ENCODE results near the gene MLF2. TPM values are rescaled to one million over a fixed set of nuclear protein-coding genes. Genes with fewer than 3 reads are reported as not detected.

Gene MLF2
- total RNA-seq, 4 donors from 2014 or later = 127 to 150 (median 129) TPM

DNA sequence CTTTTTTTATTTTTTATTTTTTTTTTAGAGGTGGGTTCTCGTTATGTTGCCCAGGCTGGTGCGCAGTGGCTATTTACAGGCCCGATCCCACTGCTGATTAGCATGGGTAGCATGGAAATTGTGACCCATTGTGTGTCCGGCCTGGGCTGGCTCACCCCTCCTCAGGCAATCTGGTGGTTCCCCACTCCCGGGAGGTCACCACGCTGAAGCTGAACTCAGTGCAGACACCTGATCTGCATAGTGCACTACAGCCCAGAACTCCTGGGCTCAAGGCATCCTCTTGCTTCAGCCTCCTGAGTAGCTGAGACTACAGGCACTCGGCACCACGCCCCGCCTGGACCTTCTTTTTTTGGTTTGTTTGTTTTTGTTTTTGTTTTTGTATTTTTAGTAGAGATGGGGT, 30.9 kb upstream of the MLF2 start:
- ATAC-seq (ENCODE audit: low FRiP score) (no peak), DNase-seq (ENCODE audit: low spot score) (no peak)
- TF ChIP-seq, protein P1, sequence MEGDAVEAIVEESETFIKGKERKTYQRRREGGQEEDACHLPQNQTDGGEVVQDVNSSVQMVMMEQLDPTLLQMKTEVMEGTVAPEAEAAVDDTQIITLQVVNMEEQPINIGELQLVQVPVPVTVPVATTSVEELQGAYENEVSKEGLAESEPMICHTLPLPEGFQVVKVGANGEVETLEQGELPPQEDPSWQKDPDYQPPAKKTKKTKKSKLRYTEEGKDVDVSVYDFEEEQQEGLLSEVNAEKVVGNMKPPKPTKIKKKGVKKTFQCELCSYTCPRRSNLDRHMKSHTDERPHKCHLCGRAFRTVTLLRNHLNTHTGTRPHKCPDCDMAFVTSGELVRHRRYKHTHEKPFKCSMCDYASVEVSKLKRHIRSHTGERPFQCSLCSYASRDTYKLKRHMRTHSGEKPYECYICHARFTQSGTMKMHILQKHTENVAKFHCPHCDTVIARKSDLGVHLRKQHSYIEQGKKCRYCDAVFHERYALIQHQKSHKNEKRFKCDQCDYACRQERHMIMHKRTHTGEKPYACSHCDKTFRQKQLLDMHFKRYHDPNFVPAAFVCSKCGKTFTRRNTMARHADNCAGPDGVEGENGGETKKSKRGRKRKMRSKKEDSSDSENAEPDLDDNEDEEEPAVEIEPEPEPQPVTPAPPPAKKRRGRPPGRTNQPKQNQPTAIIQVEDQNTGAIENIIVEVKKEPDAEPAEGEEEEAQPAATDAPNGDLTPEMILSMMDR (IDR thresholded peaks at IDR 0.05) = no peak

DNA sequence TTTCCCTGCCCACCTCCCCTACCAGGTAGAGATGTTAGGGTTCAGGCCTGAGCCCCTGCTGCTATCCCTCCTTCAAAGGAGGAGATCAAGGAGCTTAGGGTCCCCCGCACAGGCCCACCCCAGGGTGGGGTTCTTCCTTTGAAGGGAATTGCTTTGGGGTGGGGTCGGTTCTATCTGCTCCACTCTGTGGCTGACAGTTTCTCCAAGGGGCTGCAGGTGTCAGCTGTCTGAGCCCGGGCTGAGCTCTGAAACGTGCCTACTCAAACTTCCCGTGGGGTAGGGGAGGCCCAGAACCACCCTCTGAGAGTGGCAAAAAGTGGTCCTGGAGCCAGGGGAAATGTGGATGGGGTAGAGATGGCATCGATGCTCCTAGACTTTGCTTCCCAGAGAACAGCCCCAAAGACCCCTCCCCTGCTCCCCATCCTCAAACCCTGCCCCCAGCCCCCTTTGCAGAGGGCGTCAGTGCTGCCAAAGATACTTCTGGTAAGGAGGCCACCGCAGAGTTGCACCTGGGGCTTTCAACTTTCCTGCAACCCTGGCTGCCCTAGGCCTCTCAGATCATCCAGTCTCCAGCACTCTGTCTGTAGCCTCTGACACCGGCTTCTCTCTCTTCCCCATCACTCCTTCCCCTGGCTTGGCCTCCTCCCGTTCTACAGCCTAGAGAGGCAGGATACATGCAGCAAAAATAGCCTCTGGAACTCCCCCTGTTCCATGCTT, 30.1 kb upstream of the MLF2 start:
- ATAC-seq (ENCODE audit: low FRiP score) (no peak), DNase-seq (ENCODE audit: low spot score) (no peak)
- TF ChIP-seq, protein P1 (IDR thresholded peaks at IDR 0.05) = no peak

DNA sequence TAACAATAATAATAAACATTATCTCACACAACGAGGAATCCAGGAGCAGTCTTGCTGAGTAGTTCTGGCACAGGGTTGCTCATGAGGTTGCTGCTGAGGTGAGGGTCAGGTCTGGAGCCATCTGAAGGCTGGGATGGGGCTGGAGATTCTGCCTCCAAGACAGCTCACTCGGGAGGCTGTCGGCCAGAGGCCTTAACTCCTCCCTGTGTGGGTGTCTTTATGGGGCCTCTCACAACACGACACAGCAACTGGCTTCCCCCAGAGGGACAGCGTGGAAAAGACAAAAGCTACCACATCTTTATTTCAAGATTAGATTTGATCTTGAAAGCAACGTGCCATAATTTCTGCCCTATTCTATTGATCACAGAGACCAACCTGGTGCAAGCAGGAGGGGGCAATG, 29.2 kb upstream of the MLF2 start:
- TF ChIP-seq, protein P1 (IDR thresholded peaks at IDR 0.05) = no peak

DNA sequence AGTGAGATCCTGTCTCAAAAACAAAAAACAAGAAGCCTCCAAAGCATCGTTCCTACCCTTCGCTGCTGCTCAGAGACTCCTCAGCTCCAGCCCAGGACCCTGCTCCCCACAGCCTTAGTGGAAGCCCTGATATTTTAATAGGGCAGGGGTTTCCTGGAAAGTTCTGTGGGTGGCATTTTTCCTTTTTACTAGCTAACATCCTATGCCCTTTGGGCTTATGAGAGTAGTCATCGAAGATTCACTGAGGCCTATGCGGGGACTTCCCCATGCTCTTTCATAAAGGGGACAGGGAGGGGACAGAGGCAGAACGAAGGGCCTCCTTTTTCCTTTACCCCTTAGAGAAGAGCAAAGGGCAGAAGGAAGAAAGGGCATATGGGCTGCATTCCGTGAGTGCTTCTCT, 27.6 kb upstream of the MLF2 start:
- no peak for ATAC-seq (ENCODE audit: low FRiP score)
- TF ChIP-seq, protein P1 (IDR thresholded peaks at IDR 0.05) = no peak

More for the DNA sequence above, 29.2 kb upstream of the MLF2 start:
- no peak for DNase-seq (ENCODE audit: low spot score)
- no peak for ATAC-seq (ENCODE audit: low FRiP score)

DNA sequence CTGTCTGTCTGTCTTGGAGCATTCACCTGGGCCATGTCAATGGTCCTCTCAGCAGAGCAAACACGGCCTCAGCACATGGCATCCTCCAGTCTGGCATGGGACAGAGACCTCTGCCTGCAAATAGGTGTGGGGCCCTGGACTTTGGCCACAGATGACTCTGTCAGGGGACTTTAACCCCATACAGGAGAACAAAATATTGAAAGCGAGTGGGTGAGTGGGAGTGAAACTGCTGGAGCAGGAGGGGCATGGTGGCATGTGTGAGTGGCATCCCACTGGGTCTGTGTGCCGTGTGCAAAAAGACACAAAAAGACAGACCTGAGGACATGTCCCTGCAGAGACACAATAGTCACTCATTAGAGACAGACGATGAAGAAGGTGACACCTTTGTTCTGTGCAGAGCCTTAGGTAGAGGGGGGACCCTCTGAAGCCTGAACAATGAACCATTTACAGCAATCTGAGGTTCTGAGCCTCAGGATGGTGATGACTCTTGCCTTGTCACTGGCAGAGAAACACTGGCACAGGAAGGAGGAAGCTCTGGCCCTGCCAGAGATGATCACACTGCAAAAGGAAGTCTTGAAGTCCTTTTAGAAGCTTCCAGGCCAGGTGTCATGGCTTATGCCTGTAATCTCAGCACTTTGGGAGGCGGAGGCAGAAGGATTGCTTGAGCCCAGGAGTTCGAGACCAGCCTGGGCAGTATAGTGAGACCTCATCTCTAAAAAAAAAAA, 26.9 kb upstream of the MLF2 start:
- TF ChIP-seq, protein P1 (IDR thresholded peaks at IDR 0.05) = no peak
- no peak for DNase-seq (ENCODE audit: low spot score)
- no peak for ATAC-seq (ENCODE audit: low FRiP score)

More for the DNA sequence above, 27.6 kb upstream of the MLF2 start:
- DNase-seq (ENCODE audit: low spot score) = no peak

DNA sequence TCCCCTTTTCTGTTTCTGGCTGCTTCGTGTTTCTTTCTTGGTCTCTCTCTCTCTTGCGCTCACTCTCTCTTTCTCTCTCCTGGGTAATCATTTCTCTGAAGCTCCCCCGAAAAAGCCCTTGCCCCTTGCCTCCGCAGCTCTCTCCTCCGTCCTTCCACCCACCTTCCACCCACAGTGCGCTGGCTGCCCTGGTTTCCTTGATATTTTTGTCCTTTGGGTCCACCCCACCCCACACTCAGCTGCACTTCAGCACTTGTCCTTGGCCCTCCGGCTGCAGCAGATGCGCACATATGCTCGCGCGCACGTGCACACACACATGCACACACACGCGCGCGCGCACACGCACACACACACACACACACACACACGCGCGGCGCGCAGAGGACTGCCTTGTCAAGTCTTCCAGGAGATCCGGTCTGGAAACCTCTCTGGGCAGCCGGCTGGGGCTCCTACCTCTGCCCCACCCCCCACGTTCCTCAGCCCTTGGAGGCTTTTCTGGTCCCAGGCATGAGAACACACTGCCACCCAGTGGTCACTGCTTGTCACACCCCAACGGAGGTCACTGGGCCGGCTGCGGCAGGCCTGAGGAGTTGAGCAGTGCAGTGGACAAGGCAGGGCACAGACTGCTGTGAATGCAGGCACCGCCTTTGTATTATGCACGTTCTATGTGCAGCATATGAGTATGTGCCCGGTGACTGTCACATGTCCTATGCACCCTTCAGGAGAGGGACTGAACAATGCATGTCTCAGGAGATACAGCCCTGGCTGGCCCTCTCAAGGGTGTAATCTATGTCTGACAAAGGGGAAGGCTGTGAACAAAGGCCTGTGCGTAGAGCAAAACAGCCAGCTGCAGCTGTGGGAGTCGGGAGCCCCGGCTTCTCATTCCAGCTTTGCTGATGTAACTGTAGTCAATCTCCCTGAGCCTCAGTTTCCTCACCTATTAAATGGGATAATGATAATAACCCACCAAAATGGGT, 25.9 kb upstream of the MLF2 start:
- peak; percentile 86 for DNase-seq (ENCODE audit: low spot score)
- TF ChIP-seq, protein P1 (IDR thresholded peaks at IDR 0.05) = peak in 2 of 3 donors; percentile 71 to 84
- ATAC-seq (ENCODE audit: low FRiP score) = peak; percentile 94

Measured in omental fat pad (tissue), 4 donors.